ENCODE data around the gene TMEM218. TPM values are rescaled to one million over a fixed set of nuclear protein-coding genes. Genes with fewer than 3 reads are reported as not detected.

TMEM218 gene
- total RNA-seq, 1 experiment from 2014 or later: 17.9 TPM

DNA sequence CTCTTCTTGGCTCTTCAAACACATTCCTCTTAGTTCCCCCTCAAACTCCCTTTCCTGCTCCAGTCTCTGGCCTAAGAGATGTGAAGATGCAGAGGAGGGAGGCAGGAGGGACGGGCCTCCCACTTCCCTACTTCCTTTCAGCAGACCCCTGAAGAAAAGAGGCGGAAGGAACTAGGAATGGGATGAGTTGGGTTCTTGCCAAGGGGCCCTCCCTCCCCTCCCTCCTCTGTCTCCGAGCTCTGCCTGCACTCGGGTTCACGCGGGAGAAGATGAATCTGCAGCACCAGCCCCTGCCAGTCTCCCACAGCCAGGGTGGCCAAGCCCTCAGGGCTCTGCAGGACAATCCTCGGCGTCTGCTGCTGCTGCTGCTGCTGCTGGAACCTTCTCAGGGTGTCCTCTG is 28.8 kb upstream of the TMEM218 start:
- intact Hi-C loops (cut with micrococcal nuclease): loop anchor here (10.0 kb wide), 2 partner anchors 205 to 265 kb away; no protein-coding TSS in a partner anchor
- ChIA-PET RAD21 (ENCODE audit: low non-redundant PET in 1 of 2, low total read pairs in 2 of 2, uncharacterized antibody in 2 of 2, unreplicated experiment in 2 of 2) (no interaction called here), POLR2A (interaction anchor here (2.1 kb wide), 1 partner anchor 16 kb away, joined by 8 read pairs; no protein-coding TSS in a partner anchor), CTCF (interaction anchor here (1.0 to 3.3 kb wide), 5 partner anchors 16 to 206 kb away, joined by 4 to 26 read pairs (median 9); no protein-coding TSS in a partner anchor)
- Histone ChIP-seq H3K4me3 (replicated peaks in 1 of 2; ENCODE audit: low read depth in 1 of 2, low read length in 2 of 2) (no peak overlapping the region), H4K20me1 (ENCODE audit: insufficient read depth) (no peaks in the 10 kb centered on the region), H3K4me2 (ENCODE audit: low read length) (no peak overlapping the region), H3K4me1 (ENCODE audit: control insufficient read depth in 1 of 2, insufficient read depth in 2 of 2, low read length in 2 of 2) (peaks cover 0 to 2% of the 10 kb centered on the region in 2 experiments; a peak in 1 of 4 replicates), H3K9me2 (ENCODE audit: insufficient read depth) (no peaks in the 10 kb centered on the region), H3K27me3 (ENCODE audit: insufficient read depth, low read length) (peaks cover 3% of the 10 kb centered on the region; the same call in 1 of the 2 replicates), H3K9ac (ENCODE audit: low read length) (no peak overlapping the region), H2AFZ (ENCODE audit: low read depth, low read length, poor library complexity, severe bottlenecking) (no peak overlapping the region), H3K79me2 (ENCODE audit: insufficient read depth, low read length) (no peaks in the 10 kb centered on the region), H3K36me3 (ENCODE audit: control insufficient read depth in 1 of 2, insufficient read depth in 2 of 2, low read length in 2 of 2) (no peaks in the 10 kb centered on the region), H3K27ac (ENCODE audit: low read depth, low read length) (no peak overlapping the region), H3K9me3 (ENCODE audit: control insufficient read depth in 1 of 2, insufficient read depth in 1 of 2, low read depth in 1 of 2, low read length in 2 of 2) (no peaks in the 10 kb centered on the region)
- DNase-seq (ENCODE audit: low read depth, low spot score) (no peak), ATAC-seq (no peak)
- BruUV-seq (replicated peaks): no TSS peak
- no peak for TF ChIP-seq FOSL1 (IDR thresholded peaks at IDR 0.05; ENCODE audit: low read depth)
- TF ChIP-seq, protein P1, sequence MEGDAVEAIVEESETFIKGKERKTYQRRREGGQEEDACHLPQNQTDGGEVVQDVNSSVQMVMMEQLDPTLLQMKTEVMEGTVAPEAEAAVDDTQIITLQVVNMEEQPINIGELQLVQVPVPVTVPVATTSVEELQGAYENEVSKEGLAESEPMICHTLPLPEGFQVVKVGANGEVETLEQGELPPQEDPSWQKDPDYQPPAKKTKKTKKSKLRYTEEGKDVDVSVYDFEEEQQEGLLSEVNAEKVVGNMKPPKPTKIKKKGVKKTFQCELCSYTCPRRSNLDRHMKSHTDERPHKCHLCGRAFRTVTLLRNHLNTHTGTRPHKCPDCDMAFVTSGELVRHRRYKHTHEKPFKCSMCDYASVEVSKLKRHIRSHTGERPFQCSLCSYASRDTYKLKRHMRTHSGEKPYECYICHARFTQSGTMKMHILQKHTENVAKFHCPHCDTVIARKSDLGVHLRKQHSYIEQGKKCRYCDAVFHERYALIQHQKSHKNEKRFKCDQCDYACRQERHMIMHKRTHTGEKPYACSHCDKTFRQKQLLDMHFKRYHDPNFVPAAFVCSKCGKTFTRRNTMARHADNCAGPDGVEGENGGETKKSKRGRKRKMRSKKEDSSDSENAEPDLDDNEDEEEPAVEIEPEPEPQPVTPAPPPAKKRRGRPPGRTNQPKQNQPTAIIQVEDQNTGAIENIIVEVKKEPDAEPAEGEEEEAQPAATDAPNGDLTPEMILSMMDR (IDR thresholded peaks at IDR 0.05 in 2 of 3, conservative IDR thresholded peaks at IDR 0.05 in 1 of 3; ENCODE audit: borderline replicate concordance in 1 of 3, insufficient read depth in 1 of 3, low read depth in 2 of 3, low read length in 2 of 3): no peak
- TF ChIP-seq, protein P2, sequence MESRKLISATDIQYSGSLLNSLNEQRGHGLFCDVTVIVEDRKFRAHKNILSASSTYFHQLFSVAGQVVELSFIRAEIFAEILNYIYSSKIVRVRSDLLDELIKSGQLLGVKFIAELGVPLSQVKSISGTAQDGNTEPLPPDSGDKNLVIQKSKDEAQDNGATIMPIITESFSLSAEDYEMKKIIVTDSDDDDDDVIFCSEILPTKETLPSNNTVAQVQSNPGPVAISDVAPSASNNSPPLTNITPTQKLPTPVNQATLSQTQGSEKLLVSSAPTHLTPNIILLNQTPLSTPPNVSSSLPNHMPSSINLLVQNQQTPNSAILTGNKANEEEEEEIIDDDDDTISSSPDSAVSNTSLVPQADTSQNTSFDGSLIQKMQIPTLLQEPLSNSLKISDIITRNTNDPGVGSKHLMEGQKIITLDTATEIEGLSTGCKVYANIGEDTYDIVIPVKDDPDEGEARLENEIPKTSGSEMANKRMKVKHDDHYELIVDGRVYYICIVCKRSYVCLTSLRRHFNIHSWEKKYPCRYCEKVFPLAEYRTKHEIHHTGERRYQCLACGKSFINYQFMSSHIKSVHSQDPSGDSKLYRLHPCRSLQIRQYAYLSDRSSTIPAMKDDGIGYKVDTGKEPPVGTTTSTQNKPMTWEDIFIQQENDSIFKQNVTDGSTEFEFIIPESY (IDR thresholded peaks at IDR 0.05; ENCODE audit: extremely low read depth, insufficient replicate concordance, low read length): no peak
- no peak for TF ChIP-seq RAD21 (IDR thresholded peaks at IDR 0.05; ENCODE audit: low read depth)
- no peak for TF ChIP-seq EZH2 (IDR thresholded peaks at IDR 0.05)
- TF ChIP-seq, protein P3, sequence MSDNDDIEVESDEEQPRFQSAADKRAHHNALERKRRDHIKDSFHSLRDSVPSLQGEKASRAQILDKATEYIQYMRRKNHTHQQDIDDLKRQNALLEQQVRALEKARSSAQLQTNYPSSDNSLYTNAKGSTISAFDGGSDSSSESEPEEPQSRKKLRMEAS (IDR thresholded peaks at IDR 0.05): no peak
- no peak for TF ChIP-seq TCF7L2 (IDR thresholded peaks at IDR 0.05; ENCODE audit: borderline replicate concordance, extremely low read depth, insufficient read depth, insufficient read length)
- TF ChIP-seq POLR2AphosphoS5 (IDR thresholded peaks at IDR 0.05; ENCODE audit: low read depth, low read length): no peak
- TF ChIP-seq ZFX (IDR thresholded peaks at IDR 0.05): no peak
- TF ChIP-seq YY1 (IDR thresholded peaks at IDR 0.05; ENCODE audit: extremely low read depth, insufficient replicate concordance, low read depth, low read length): no peak
- TF ChIP-seq EZH2phosphoT487 (IDR thresholded peaks at IDR 0.05; ENCODE audit: borderline replicate concordance): no peak
- no peak for TF ChIP-seq ZNF274 (IDR thresholded peaks at IDR 0.05; ENCODE audit: low read depth, low read length)
- TF ChIP-seq, protein P4, sequence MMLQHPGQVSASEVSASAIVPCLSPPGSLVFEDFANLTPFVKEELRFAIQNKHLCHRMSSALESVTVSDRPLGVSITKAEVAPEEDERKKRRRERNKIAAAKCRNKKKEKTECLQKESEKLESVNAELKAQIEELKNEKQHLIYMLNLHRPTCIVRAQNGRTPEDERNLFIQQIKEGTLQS (IDR thresholded peaks at IDR 0.05): no peak

All from HCT116 (cell line).